ENCODE data around the gene PIP4K2B.

Gene PIP4K2B

DNA sequence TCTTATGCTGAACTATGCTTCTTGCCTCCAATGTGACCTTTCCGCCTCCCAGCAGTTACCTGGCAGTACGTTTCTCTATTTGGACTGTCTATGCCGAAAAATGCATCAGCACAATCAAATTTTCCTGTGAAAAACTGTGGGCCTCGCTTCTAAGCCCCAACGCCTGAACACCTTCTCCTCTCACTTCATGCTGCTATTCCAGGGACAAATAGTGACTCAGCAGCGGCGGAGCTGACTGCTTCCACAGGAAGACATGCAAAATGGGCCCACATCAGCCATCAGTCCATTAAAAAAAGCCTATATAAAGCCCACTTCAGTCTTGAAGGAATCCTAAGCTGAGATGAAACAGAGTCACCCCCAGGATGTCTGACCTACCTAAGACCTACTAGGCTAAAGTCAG, 10.5 kb upstream of the PIP4K2B start:
- TF ChIP-seq POLR2AphosphoS5 (IDR thresholded peaks at IDR 0.05; ENCODE audit: low read depth) (no peak), GABPA (IDR thresholded peaks at IDR 0.05; ENCODE audit: low read depth) (no peak), REST (IDR thresholded peaks at IDR 0.05; ENCODE audit: insufficient replicate concordance, low read depth) (no peak), SPI1 (IDR thresholded peaks at IDR 0.05; ENCODE audit: borderline replicate concordance, low read depth) (no peak)
- TF ChIP-seq, protein P1, sequence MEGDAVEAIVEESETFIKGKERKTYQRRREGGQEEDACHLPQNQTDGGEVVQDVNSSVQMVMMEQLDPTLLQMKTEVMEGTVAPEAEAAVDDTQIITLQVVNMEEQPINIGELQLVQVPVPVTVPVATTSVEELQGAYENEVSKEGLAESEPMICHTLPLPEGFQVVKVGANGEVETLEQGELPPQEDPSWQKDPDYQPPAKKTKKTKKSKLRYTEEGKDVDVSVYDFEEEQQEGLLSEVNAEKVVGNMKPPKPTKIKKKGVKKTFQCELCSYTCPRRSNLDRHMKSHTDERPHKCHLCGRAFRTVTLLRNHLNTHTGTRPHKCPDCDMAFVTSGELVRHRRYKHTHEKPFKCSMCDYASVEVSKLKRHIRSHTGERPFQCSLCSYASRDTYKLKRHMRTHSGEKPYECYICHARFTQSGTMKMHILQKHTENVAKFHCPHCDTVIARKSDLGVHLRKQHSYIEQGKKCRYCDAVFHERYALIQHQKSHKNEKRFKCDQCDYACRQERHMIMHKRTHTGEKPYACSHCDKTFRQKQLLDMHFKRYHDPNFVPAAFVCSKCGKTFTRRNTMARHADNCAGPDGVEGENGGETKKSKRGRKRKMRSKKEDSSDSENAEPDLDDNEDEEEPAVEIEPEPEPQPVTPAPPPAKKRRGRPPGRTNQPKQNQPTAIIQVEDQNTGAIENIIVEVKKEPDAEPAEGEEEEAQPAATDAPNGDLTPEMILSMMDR (IDR thresholded peaks at IDR 0.05; ENCODE audit: insufficient read depth, low read length) = no peak
- H3K4me3 ChIP-seq (replicated peaks; ENCODE audit: insufficient read depth, low read length) = no peak overlapping the region
- DNase-seq (ENCODE audit: low read depth in 1 of 2, low spot score in 1 of 2) = no peak
- H3K27ac ChIP-seq (replicated peaks) = no peak overlapping the region
- no peaks in the 10 kb centered on the region for H3K27me3 ChIP-seq (ENCODE audit: insufficient read depth, poor library complexity, severe bottlenecking)

GRCh38 chr17:38800237-38800760, 943 bp upstream of the PIP4K2B start:
- peak overlapping the region; percentile 44 for H3K4me3 ChIP-seq (replicated peaks; ENCODE audit: insufficient read depth, low read length)
- peak overlapping the region; percentile 98 for H3K27ac ChIP-seq (replicated peaks)
- H3K27me3 ChIP-seq (ENCODE audit: insufficient read depth, poor library complexity, severe bottlenecking) = no peaks in the 10 kb centered on the region
- no peak for TF ChIP-seq GABPA (IDR thresholded peaks at IDR 0.05; ENCODE audit: low read depth)
- no peak for TF ChIP-seq REST (IDR thresholded peaks at IDR 0.05; ENCODE audit: insufficient replicate concordance, low read depth)
- no peak for DNase-seq (ENCODE audit: low read depth in 1 of 2, low spot score in 1 of 2)

DNA sequence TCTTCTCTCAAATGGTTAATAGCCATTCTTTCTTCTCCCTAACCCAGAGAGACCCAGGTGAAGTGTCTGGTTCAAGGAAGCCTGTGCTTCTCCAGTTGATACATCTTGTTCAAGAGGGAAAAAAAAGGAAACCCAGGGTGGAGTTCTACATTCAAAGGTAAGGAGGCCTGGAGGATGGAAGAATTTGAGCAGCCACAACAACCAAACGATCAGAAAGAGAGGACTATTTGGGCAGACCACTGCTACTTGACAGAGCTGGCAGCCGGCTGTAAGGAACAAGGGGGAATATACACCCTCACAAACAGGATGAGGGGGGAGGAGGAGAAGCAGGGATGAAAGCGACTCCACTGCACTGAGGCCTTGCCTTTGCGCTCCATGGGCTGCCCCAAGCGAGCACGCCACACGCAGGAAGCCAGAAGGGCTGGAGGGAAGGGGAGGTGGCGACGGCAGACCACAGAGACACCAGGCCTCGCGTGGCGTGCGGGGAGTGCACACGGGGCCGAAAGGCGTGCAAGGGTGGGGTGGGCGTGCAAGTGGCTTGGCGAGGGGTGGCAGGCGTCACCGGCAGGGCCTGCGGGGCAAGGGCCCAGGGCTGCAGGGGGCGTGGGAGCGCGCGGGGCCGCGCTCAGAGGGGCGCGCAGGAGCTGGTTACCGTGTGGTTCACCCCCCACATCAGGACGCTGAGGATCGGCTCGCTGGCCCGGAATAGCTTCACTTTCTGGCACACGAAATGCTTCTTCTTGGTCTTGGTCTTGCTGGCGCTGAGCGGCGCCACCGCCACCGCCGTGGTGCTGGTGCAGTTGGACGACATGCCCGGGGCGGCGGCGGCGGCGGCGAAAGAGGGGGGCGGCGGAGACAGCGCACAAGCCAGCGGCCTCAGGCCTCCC, 499 bp downstream of the PIP4K2B start:
- TF ChIP-seq, protein P1 (IDR thresholded peaks at IDR 0.05; ENCODE audit: insufficient read depth, low read length) = no peak
- peak; percentile 60; the same call in 1 of the 2 replicates for TF ChIP-seq POLR2AphosphoS5 (IDR thresholded peaks at IDR 0.05; ENCODE audit: low read depth)
- Histone ChIP-seq H3K27me3 (ENCODE audit: insufficient read depth, poor library complexity, severe bottlenecking) (no peaks in the 10 kb centered on the region), H3K27ac (replicated peaks) (peak overlapping the region; percentile 98), H3K4me3 (replicated peaks; ENCODE audit: insufficient read depth, low read length) (peak overlapping the region; percentile 95)
- DNase-seq (ENCODE audit: low read depth in 1 of 2, low spot score in 1 of 2) = peak; percentile 65 to 66

DNA sequence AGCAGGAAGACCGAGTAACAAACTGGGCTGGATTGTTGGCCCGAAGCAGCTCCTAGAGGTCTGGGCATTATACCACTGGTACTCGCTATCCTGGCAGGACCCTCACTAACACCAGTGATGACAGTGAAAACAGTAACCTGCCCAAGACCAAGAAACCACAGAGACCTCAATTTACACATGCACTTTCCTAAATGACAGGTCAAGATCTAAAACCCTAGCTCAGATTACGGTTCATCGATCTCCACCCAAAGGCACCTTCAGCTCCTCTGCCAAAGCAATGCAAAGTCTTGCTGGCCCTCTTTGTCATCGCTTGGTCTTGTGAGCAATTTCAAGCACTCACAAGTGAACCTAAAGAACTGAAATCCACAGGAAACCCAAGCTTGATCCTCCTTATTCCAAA, 1.5 kb downstream of the PIP4K2B start:
- Histone ChIP-seq H3K27me3 (ENCODE audit: insufficient read depth, poor library complexity, severe bottlenecking) (no peaks in the 10 kb centered on the region), H3K4me3 (replicated peaks; ENCODE audit: insufficient read depth, low read length) (peak overlapping the region; percentile 95), H3K27ac (replicated peaks) (no peak overlapping the region; the same call in 1 of the 2 replicates)
- no peak for DNase-seq (ENCODE audit: low read depth in 1 of 2, low spot score in 1 of 2)
- TF ChIP-seq REST (IDR thresholded peaks at IDR 0.05; ENCODE audit: insufficient replicate concordance, low read depth) (no peak), GABPA (IDR thresholded peaks at IDR 0.05; ENCODE audit: low read depth) (no peak), POLR2AphosphoS5 (IDR thresholded peaks at IDR 0.05; ENCODE audit: low read depth) (no peak), SPI1 (IDR thresholded peaks at IDR 0.05; ENCODE audit: borderline replicate concordance, low read depth) (no peak)
- TF ChIP-seq, protein P1 (IDR thresholded peaks at IDR 0.05; ENCODE audit: insufficient read depth, low read length) = no peak
